NOMO-1 treated with DMSO at 0.1 percent for 48 hours (cell line): ENCODE data around the gene NECTIN4.
A peak's percentile ranks its signal among the peaks of the same experiment; 100 is the strongest.

ENCODE experiments used
- DNase-seq: peaks from one replicate; lab custom pipeline; 2025; ENCODE audit not compliant: unreplicated experiment; lab: John Stamatoyannopoulos, UW

NECTIN4 gene

GRCh38 chr1:161083748-161084596, 5.4 kb downstream of the NECTIN4 start:
- DNase-seq = no peak

- peak; percentile 85 for DNase-seq
Observed at GRCh38 chr1:161082996-161083747, 6.2 kb downstream of the NECTIN4 start.

GRCh38 chr1:161082483-161082882, 6.9 kb downstream of the NECTIN4 start:
- no peak for DNase-seq

GRCh38 chr1:161081519-161081918, 7.8 kb downstream of the NECTIN4 start:
- DNase-seq = no peak

GRCh38 chr1:161080441-161081405, 8.6 kb downstream of the NECTIN4 start:
- DNase-seq = no peak

GRCh38 chr1:161079436-161080110, 9.8 kb downstream of the NECTIN4 start:
- no peak for DNase-seq

- DNase-seq = no peak
Observed at GRCh38 chr1:161077426-161077825, 11.9 kb downstream of the NECTIN4 start.

GRCh38 chr1:161076410-161076809, 12.9 kb downstream of the NECTIN4 start:
- no peak for DNase-seq

GRCh38 chr1:161074676-161075368, 14.5 kb downstream of the NECTIN4 start:
- no peak for DNase-seq

GRCh38 chr1:161073474-161074121, 15.8 kb downstream of the NECTIN4 start:
- DNase-seq = no peak

- no peak for DNase-seq
Observed at GRCh38 chr1:161072751-161073449, 16.5 kb downstream of the NECTIN4 start.

- DNase-seq = peak; percentile 65
Observed at GRCh38 chr1:161071886-161072371, 17.4 kb downstream of the NECTIN4 start.

GRCh38 chr1:161070761-161071160, 18.6 kb downstream of the NECTIN4 start:
- no peak for DNase-seq

GRCh38 chr1:161069731-161070270, 19.6 kb downstream of the NECTIN4 start, which contains the start of gene ARHGAP30:
ARHGAP30 (minus strand) TSS chr1:161069891; CDS start chr1:161069624, 267 bp downstream.
- peak; percentile 96 for DNase-seq

GRCh38 chr1:161069241-161069640, 20.1 kb downstream of the NECTIN4 start:
- DNase-seq = no peak

- peak; percentile 92 for DNase-seq
Observed at GRCh38 chr1:161068306-161069234, 20.8 kb downstream of the NECTIN4 start.

GRCh38 chr1:161066694-161067093, 22.7 kb downstream of the NECTIN4 start:
- no peak for DNase-seq
